Occipital lobe (tissue), 2 donors: ENCODE data around the gene TBC1D22A. TPM values are rescaled to one million over a fixed set of nuclear protein-coding genes. Genes with fewer than 3 reads are reported as not detected.
"Not testable (repeated sequence)": the region's sequence is repeated elsewhere in the genome, so short reads cannot be mapped to it uniquely, and the experiment has no call there.

Experiments
- DNase-seq: peaks from one replicate; lab custom pipeline; 2025; lab: John Stamatoyannopoulos, UW
- total RNA-seq: library from RNA; depleted of rRNA; stranded (reverse); fragments of >200 nt; gene quantifications from one replicate; pipeline ENCODE4 v1.2.3, GENCODE V29; 2014

Gene TBC1D22A
- total RNA-seq, 1 donor from 2014 or later, result 4.5 TPM

- DNase-seq, result no peak
These were observed 208.1 kb downstream of the TBC1D22A start for GRCh38 chr22:46970411-46971098.

- DNase-seq, result no peak
These were observed 208.8 kb downstream of the TBC1D22A start for GRCh38 chr22:46971099-46971763.

GRCh38 chr22:46971764-46972125 is 209.3 kb downstream of the TBC1D22A start:
- no peak for DNase-seq

- DNase-seq, result no peak
These were observed 209.8 kb downstream of the TBC1D22A start for GRCh38 chr22:46972256-46972655.

- DNase-seq, result no peak
These were observed 210.7 kb downstream of the TBC1D22A start for GRCh38 chr22:46972901-46973831.

- no peak for DNase-seq
These were observed 211.6 kb downstream of the TBC1D22A start for GRCh38 chr22:46974077-46974476.

GRCh38 chr22:46974631-46975585 is 212.5 kb downstream of the TBC1D22A start:
- DNase-seq, result no peak

- DNase-seq, result no peak
These were observed 213.7 kb downstream of the TBC1D22A start for GRCh38 chr22:46976143-46976542.

GRCh38 chr22:46976598-46976997 is 214.1 kb downstream of the TBC1D22A start:
- DNase-seq, result no peak

GRCh38 chr22:46977656-46978343 is 215.3 kb downstream of the TBC1D22A start:
- DNase-seq, result no peak

- not testable (repeated sequence) for DNase-seq
These were observed 216.2 kb downstream of the TBC1D22A start for GRCh38 chr22:46978668-46979067.

GRCh38 chr22:46979506-46979905 is 217.1 kb downstream of the TBC1D22A start:
- no peak for DNase-seq

- DNase-seq, result no peak
These were observed 217.9 kb downstream of the TBC1D22A start for GRCh38 chr22:46980392-46980791.

GRCh38 chr22:46982635-46983034 is 220.2 kb downstream of the TBC1D22A start:
- no peak for DNase-seq

GRCh38 chr22:46983046-46983445 is 220.6 kb downstream of the TBC1D22A start:
- DNase-seq, result no peak

- DNase-seq, result no peak
These were observed 222.5 kb downstream of the TBC1D22A start for GRCh38 chr22:46984751-46985506.

- no peak for DNase-seq
These were observed 223.0 kb downstream of the TBC1D22A start for GRCh38 chr22:46985507-46985882.

- no peak for DNase-seq
These were observed 224.3 kb downstream of the TBC1D22A start for GRCh38 chr22:46986788-46987187.

- no peak for DNase-seq
These were observed 228.6 kb downstream of the TBC1D22A start for GRCh38 chr22:46990937-46991550.
